GM19467 (cell line): ENCODE measurements around the gene MORF4L1.
"Not testable (repeated sequence)": the region's sequence is repeated elsewhere in the genome, so short reads cannot be mapped to it uniquely, and the experiment has no call there.

ENCODE experiments used
- ATAC-seq: cut with Tn5 transposase; IDR thresholded peaks from one replicate; pipeline ENCODE4 v1.9.1; 2021; ENCODE audit warnings: mild to moderate bottlenecking, moderate library complexity; ENCODE audit not compliant: unreplicated experiment

MORF4L1 gene

GRCh38 chr15:78855746-78856145 lies 16.9 kb upstream of the MORF4L1 start:
- ATAC-seq: no peak

GRCh38 chr15:78859971-78860719 lies 12.5 kb upstream of the MORF4L1 start:
- peak; percentile 76 for ATAC-seq

DNA sequence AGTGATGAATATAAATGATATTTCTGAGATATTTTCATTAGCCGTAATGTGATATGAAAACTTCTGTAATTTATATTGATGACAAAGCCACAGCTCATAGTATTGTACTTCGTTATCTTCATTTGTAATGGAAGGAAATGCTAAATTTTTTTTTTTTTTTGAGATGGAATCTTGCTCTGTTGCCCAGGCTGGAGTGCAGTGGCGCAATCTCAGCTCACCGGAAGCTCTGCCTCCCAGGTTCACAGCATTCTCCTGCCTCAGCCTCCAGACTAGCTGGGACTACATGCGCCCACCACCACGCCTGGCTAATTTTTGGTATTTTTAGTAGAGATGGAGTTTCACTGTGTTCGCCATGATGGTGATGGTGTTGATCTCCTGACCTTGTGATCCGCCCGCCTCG lies 7.1 kb upstream of the MORF4L1 start:
- not testable (repeated sequence) for ATAC-seq

GRCh38 chr15:78866031-78866430 lies 6.7 kb upstream of the MORF4L1 start:
- not testable (repeated sequence) for ATAC-seq

DNA sequence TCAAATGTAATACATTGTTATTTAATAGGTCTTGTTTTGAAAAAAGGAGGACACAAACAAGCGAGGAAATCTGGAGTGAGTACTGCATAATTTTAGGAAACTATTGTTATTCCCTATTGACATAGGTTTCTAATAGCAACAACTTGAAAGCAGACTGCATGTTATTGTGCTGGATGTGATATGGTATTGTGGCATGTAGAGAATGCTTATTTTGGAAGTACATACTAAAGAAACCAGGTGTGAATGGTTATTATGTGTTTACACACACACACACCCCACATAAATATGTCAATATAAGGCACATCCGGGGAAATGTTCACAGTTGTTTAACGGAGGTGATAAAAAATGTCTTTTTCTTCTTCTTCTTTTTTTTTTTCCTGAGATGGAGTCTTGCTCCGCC lies 5.9 kb upstream of the MORF4L1 start:
- ATAC-seq: no peak

- no peak for ATAC-seq
These were observed 4.3 kb upstream of the MORF4L1 start for GRCh38 chr15:78868366-78868765.

- not testable (repeated sequence) for ATAC-seq
These were observed 1.1 kb upstream of the MORF4L1 start for GRCh38 chr15:78871483-78872127.

GRCh38 chr15:78872972-78873792 lies 492 bp downstream of the MORF4L1 start:
- ATAC-seq: peak; percentile 52

- no peak for ATAC-seq
These were observed 1.4 kb downstream of the MORF4L1 start for GRCh38 chr15:78873793-78874765.

DNA sequence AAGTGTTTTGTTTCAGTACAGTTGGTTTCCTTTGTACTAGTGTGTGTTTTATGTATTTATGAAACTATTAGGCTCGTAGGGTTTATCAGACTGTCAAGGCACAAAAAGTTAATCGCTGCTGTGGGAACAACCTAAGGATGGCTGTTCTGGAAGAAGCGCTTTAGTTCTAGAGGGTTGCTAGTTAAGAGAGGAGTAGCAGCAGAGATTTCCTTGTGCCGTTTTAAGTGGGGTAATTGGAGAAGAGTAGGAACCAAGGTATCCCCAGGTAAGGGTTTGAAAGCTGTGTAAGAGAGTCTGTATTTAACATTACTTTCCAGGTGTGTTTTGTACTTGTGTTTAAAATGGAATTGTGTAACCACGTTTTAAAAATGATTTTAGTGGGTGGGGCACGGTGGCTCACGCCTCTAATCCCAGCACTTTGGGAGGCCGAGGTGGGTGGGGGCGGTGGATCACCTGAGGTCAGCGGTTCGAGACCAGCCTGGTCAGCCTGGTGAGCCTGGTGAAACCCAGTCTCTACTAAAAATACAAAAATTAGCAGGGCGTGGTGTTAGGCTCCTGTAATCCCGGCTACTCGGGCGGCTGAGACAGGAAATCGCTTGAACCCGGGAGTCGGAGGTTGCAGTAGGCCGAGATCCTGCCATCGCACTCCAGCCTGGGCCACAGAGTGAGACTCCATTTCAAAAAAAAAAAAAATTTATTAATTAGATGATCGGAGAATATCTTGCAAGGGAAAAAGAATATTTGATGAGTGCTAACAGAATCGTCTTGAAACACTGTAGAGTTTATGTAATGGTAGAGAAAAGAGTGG lies 2.6 kb downstream of the MORF4L1 start:
- no peak for ATAC-seq

- ATAC-seq: not testable (repeated sequence)
These were observed 4.3 kb downstream of the MORF4L1 start for GRCh38 chr15:78876954-78877353.

DNA sequence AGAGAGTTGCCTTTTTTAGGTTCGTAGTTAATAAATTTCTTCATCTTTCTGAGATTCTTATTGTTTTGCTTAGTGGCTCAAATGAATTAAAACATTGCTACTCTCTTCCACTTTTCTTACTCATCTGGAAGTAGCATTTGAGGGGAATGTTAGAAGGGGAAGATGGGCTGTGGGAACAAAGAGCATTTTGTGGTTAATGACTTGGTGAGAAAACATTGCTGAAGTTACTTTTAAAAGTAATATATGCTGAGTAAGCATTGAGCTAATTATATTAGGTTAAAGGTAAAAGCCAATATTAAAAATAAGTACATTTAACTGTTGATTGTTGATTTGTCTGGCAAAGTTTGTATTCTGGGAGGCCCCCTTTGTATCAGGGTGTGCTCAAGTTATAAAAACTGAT lies 5.7 kb downstream of the MORF4L1 start:
- ATAC-seq: no peak

DNA sequence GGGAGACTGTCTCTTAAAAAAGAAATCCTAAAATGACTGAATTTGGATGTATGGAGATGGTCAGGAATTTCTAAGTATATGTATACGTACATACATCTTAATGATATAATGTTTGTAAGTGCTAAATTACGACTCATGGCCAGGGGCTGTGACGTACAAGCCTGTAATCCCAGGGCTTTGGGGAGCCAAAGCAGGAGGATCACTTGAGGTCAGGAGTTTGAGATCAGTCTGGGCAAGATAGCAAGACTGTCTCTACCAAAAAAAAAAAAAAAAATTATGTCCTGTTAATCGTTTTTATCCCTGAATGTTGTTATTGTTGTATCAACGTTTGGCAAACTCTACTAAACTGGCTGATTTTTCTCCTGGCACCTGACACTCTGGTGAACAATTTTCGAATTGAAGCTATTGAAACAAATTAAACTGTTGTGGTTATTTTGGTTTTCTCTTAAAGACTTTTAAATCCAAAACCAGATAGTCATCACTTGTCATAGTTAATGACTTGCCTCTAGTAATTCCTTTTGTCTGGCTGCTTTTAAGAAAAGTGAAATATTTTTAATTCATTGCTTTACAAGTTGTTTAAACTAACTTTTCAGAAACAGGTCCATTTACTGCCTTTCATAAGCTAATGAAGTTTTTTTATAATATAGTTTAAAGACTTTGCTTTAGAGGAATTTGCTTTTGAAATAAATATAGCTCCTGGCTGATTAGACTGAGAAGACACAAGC lies 7.0 kb downstream of the MORF4L1 start:
- no peak for ATAC-seq

GRCh38 chr15:78880242-78880533 lies 7.5 kb downstream of the MORF4L1 start:
- no peak for ATAC-seq

- no peak for ATAC-seq
These were observed 8.1 kb downstream of the MORF4L1 start for GRCh38 chr15:78880813-78881212.

GRCh38 chr15:78881681-78882080 lies 9.0 kb downstream of the MORF4L1 start:
- ATAC-seq: no peak

- no peak for ATAC-seq
These were observed 16.3 kb downstream of the MORF4L1 start for GRCh38 chr15:78889000-78889399.

- ATAC-seq: no peak
These were observed 20.8 kb downstream of the MORF4L1 start for GRCh38 chr15:78893538-78893937.

DNA sequence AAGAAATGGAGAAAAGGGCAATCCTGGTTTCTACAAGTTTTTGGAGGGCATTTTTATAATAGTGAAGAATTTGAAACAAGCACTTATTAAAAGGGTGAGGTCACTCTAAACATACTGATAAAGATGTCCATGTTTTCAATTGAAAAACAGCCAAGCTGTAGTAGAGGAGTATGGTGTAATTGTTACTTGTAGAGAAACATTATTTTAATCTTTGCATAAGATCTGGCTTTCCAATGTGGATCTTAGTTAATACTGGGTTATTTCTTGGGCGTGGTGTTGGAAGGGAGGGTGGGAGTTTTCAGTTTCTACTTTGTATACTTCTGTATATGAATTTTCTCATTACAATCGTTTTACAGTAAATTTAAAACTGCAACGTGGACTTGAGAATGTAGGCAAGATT lies 22.8 kb downstream of the MORF4L1 start:
- no peak for ATAC-seq
